K562 (cell line): ENCODE results near the gene UBQLNL.

Experiments
- ETS2 ChIP-seq: IDR thresholded peaks from 2 replicates; pipeline ENCODE4 v1.6.1; 2016; ENCODE audit warnings: borderline replicate concordance, missing genetic modification characterization, mild to moderate bottlenecking, moderate library complexity, missing compliant biosample characterization; ENCODE audit not compliant: poor library complexity, severe bottlenecking
- SIN3A ChIP-seq, 2 experiments: fragments of 150-350 bp in 1 of 2; IDR thresholded peaks; 2 replicates each; pipeline ENCODE4 v1.6.1; 2011 to 2016; ENCODE audit warnings: borderline replicate concordance in 2 of 2, low read depth in 2 of 2, low read length in 2 of 2, mild to moderate bottlenecking in 2 of 2, moderate library complexity in 2 of 2; ENCODE audit not compliant: control insufficient read depth in 1 of 2
- SMAD4 ChIP-seq: fragments of 250-450 bp; sonication (Bioruptor Pico); conservative IDR thresholded peaks from 2 replicates; pipeline ENCODE4 v1.8.0; 2021; ENCODE audit warnings: inconsistent platforms, mild to moderate bottlenecking, moderate library complexity
- TAF1 ChIP-seq: IDR thresholded peaks from 2 replicates; pipeline ENCODE4 v1.6.1; 2011; ENCODE audit warnings: mild to moderate bottlenecking, low read length, moderate library complexity; ENCODE audit not compliant: insufficient read depth, control insufficient read depth, severe bottlenecking; ENCODE audit errors: extremely low read depth

- TF ChIP-seq ETS2 (no peak), SIN3A (IDR thresholded peaks at IDR 0.05; ENCODE audit: borderline replicate concordance in 2 of 2, control insufficient read depth in 1 of 2, low read depth in 2 of 2, low read length in 2 of 2) (no peak), TAF1 (no peak), SMAD4 (CRISPR knock-in tag) (no peak)
These were observed 40.2 kb upstream of the UBQLNL start for GRCh38 chr11:5556596-5557188.
